OCI-LY3 (cell line): ENCODE results near the gene MGAT4B.

Experiments used
- EZH2phosphoT487 ChIP-seq: fragments of 200-600 bp; shearing (Covaris generic); IDR thresholded peaks from 2 replicates; pipeline ENCODE4 v1.6.1; 2018; ENCODE audit warnings: antibody characterized with exemption, mixed run types, low read depth
- TF ChIP-seq, protein P1 (sequence below): fragments of 200-600, 300-600 bp; sonication (generic); IDR thresholded peaks from 2 replicates; pipeline ENCODE4 v1.5.1; 2014; ENCODE audit warnings: antibody characterized with exemption, low read length, low read depth

DNA sequence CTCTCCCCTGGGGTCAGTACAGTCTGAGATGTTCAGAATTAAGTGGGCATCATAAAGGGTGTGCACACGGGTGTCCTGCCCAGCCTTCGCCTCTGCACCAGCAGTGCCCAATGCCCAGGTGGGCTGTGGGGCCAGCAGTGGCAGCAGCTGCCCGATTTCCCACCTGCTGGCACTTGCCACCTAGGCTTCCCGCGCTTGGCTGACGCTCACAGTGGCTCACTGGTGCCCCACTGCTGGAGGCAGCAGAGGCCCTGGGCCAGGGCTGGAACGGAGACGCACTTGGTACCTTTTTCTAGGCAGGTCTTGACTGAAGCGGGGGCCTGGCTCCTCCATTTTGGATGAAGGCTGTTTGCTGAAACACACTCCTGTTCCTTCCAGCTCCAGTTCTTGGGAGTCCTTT lies 35.0 kb upstream of the MGAT4B start:
- TF ChIP-seq, protein P1, sequence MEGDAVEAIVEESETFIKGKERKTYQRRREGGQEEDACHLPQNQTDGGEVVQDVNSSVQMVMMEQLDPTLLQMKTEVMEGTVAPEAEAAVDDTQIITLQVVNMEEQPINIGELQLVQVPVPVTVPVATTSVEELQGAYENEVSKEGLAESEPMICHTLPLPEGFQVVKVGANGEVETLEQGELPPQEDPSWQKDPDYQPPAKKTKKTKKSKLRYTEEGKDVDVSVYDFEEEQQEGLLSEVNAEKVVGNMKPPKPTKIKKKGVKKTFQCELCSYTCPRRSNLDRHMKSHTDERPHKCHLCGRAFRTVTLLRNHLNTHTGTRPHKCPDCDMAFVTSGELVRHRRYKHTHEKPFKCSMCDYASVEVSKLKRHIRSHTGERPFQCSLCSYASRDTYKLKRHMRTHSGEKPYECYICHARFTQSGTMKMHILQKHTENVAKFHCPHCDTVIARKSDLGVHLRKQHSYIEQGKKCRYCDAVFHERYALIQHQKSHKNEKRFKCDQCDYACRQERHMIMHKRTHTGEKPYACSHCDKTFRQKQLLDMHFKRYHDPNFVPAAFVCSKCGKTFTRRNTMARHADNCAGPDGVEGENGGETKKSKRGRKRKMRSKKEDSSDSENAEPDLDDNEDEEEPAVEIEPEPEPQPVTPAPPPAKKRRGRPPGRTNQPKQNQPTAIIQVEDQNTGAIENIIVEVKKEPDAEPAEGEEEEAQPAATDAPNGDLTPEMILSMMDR: no peak
- TF ChIP-seq EZH2phosphoT487: no peak
